Ascending aorta (tissue), 2 donors: ENCODE results near the gene SAP30BP. TPM values are rescaled to one million over a fixed set of nuclear protein-coding genes. Genes with fewer than 3 reads are reported as not detected.

Experiments
- DNase-seq, 2 donors: peaks; one replicate each; pipeline ENCODE4 v3.0.0-alpha.2; 2019; ENCODE audit warnings: low spot score in 2 of 2
- H3K27ac ChIP-seq, 2 donors: fragments of 200-600 bp; sonication (generic); one replicate each; pipeline ENCODE4 v1.5.1; 2016 to 2017; ENCODE audit warnings: mild to moderate bottlenecking in 1 of 2
- H3K27me3 ChIP-seq: fragments of 200-600 bp; sonication (generic); one replicate; pipeline ENCODE4 v1.5.1; 2017
- H3K36me3 ChIP-seq, 2 donors: fragments of 200-600 bp; sonication (generic); one replicate each; pipeline ENCODE4 v1.5.1; 2016
- H3K4me1 ChIP-seq, 2 donors: fragments of 200-600 bp; sonication (generic); one replicate each; pipeline ENCODE4 v1.5.1; 2016 to 2017; ENCODE audit warnings: mild to moderate bottlenecking in 1 of 2
- H3K4me3 ChIP-seq, 2 donors: fragments of 200-600 bp; sonication (generic); one replicate each; pipeline ENCODE4 v1.5.1; 2016 to 2017; ENCODE audit warnings: mild to moderate bottlenecking in 1 of 2
- H3K9me3 ChIP-seq, 2 donors: fragments of 200-600 bp; sonication (generic); one replicate each; pipeline ENCODE4 v1.5.1; 2016
- CTCF ChIP-seq, 3 experiments: fragments of 200-600 bp in 2 of 3; fragments of 450-650 bp in 1 of 3; sonication (generic) in 2 of 3; IDR thresholded peaks; one replicate each; pipeline ENCODE4 v1.5.1; 2016 to 2019; ENCODE audit warnings: antibody characterized with exemption in 3 of 3, mild to moderate bottlenecking in 1 of 3, moderate library complexity in 1 of 3
- intact Hi-C: fragments of 100-400 bp; cut with DNase I; formaldehyde crosslinking; loops from one replicate; pipeline ENCODE4 v1.15.1; 2023
- total RNA-seq: library from RNA; depleted of rRNA; stranded (reverse); fragments of >200 nt; gene quantifications from one replicate; pipeline ENCODE4 v1.1.0, GENCODE V29; 2016

Gene SAP30BP
- total RNA-seq, 1 donor from 2014 or later, result 70.9 TPM

- intact Hi-C loops, result no loop called here
- Histone ChIP-seq H3K27ac (no peak overlapping the region), H3K27me3 (no peaks in the 10 kb centered on the region), H3K9me3 (no peaks in the 10 kb centered on the region), H3K4me1 (no peaks in the 10 kb centered on the region), H3K4me3 (no peak overlapping the region), H3K36me3 (peaks cover 29 to 40% of the 10 kb centered on the region in 2 donors)
- DNase-seq, result no peak
- TF ChIP-seq CTCF (IDR thresholded peaks at IDR 0.05), result no peak
These were observed 40.6 kb upstream of the SAP30BP start for GRCh38 chr17:75626496-75627038.

- Histone ChIP-seq H3K27ac (no peak overlapping the region), H3K4me1 (no peaks in the 10 kb centered on the region), H3K9me3 (no peaks in the 10 kb centered on the region), H3K27me3 (no peaks in the 10 kb centered on the region), H3K36me3 (peaks cover 29 to 40% of the 10 kb centered on the region in 2 donors), H3K4me3 (no peak overlapping the region)
- no peak for TF ChIP-seq CTCF (IDR thresholded peaks at IDR 0.05)
- intact Hi-C loops, result no loop called here
- no peak for DNase-seq
These were observed 40.0 kb upstream of the SAP30BP start for GRCh38 chr17:75627094-75627493.

- Histone ChIP-seq H3K36me3 (peaks cover 29 to 40% of the 10 kb centered on the region in 2 donors), H3K27me3 (no peaks in the 10 kb centered on the region), H3K4me1 (peaks cover 3 to 9% of the 10 kb centered on the region in 2 donors), H3K27ac (no peak overlapping the region), H3K9me3 (no peaks in the 10 kb centered on the region), H3K4me3 (no peak overlapping the region)
- intact Hi-C loops, result no loop called here
- no peak for TF ChIP-seq CTCF (IDR thresholded peaks at IDR 0.05)
- DNase-seq, result no peak
These were observed 38.7 kb upstream of the SAP30BP start for GRCh38 chr17:75628425-75628824.

GRCh38 chr17:75629157-75629556 lies 38.0 kb upstream of the SAP30BP start:
- H3K36me3 ChIP-seq, result peaks cover 28 to 40% of the 10 kb centered on the region in 2 donors
- no peaks in the 10 kb centered on the region for H3K9me3 ChIP-seq
- intact Hi-C loops, result no loop called here
- TF ChIP-seq CTCF (IDR thresholded peaks at IDR 0.05), result no peak
- H3K4me3 ChIP-seq, result no peak overlapping the region
- H3K4me1 ChIP-seq, result peaks cover 10 to 16% of the 10 kb centered on the region in 2 donors
- DNase-seq, result no peak
- H3K27ac ChIP-seq, result no peak overlapping the region
- no peaks in the 10 kb centered on the region for H3K27me3 ChIP-seq

GRCh38 chr17:75630071-75630917 lies 36.8 kb upstream of the SAP30BP start:
- intact Hi-C loops, result no loop called here
- Histone ChIP-seq H3K4me1 (peaks cover 11 to 19% of the 10 kb centered on the region in 2 donors), H3K4me3 (no peak overlapping the region), H3K27me3 (no peaks in the 10 kb centered on the region), H3K36me3 (peaks cover 19 to 30% of the 10 kb centered on the region in 2 donors), H3K9me3 (no peaks in the 10 kb centered on the region), H3K27ac (no peak overlapping the region)
- no peak for TF ChIP-seq CTCF (IDR thresholded peaks at IDR 0.05)
- DNase-seq, result no peak
